ENCODE results near the gene FAM187B. TPM values are rescaled to one million over a fixed set of nuclear protein-coding genes. Genes with fewer than 3 reads are reported as not detected.
A peak's percentile ranks its signal among the peaks of the same experiment; 100 is the strongest.
"Not testable (repeated sequence)": the region's sequence is repeated elsewhere in the genome, so short reads cannot be mapped to it uniquely, and the experiment has no call there.

The FAM187B gene
- polyA plus RNA-seq, 1 donor (not counting 4 experiments of a cell fraction or from before 2014, with no cell fraction given), result not detected

DNA sequence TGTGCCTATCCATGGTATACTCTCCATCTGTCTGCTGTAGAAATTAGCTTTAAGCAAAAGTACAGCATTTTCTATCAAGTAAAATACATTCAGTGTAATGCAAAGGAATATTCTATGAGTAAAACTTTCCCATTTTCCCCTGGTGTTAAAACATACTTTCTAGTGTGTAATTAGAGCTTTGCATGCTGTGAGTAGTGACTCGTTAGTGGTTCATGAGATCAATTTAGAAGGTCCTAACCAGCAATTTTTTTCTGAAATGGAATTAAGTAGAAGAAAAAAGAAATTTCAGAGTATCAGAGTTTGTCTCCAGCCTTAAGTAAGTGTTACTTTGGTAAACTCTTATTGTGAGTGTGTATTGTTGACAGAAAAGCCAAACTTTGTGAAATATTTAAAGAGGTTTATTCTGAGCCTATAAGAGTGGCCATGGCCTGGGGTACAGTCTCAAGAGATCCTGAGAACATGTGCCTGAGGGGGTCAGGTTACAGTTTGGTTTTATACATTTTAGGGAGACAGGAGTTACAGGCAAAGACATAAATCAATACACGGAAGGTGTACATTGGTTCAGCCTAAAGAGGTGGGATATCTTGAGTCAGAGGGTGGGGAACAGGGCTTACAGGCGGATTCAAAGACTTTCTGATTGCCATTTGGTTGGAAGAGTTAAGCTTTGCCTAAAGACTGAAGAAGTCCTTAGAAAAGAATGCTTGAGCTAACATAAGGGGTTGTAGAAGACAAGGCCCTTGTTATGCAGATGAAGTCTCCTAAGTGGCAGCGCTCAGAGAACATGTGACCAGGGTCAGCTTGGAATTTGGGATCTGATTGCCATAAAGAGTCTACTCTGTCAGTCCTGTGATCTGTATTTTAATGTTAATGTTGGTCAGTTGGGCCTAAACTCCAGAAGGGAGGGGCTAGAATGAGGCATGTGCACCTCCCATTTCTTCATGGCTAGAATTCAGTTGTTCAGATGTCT, 25.5 kb downstream of the FAM187B start:
- Histone ChIP-seq H3K4me3 (ENCODE audit: control insufficient read depth in 2 of 3, extremely low read depth in 1 of 3, insufficient read depth in 2 of 3, low read depth in 1 of 3, low read length in 3 of 3) (no peak overlapping the region), H3K4me2 (ENCODE audit: control insufficient read depth, extremely low read depth, insufficient read depth, low read depth, low read length) (no peak overlapping the region), H2AFZ (ENCODE audit: control insufficient read depth, low read length) (no peak overlapping the region), H3K9ac (ENCODE audit: control insufficient read depth, extremely low read depth, insufficient read depth, low read length) (no peak overlapping the region), H3K27me3 (ENCODE audit: control insufficient read depth, extremely low read depth, insufficient read depth, low read length) (no peaks in the 10 kb centered on the region), H3K9me3 (ENCODE audit: control insufficient read depth, low read depth, low read length) (no peaks in the 10 kb centered on the region), H3K9me1 (ENCODE audit: control insufficient read depth, extremely low read depth, insufficient read depth, low read length) (no peaks in the 10 kb centered on the region), H3K36me3 (ENCODE audit: control insufficient read depth in 2 of 2, extremely low read depth in 1 of 2, insufficient read depth in 2 of 2, low read length in 2 of 2) (no peaks in the 10 kb centered on the region), H4K20me1 (ENCODE audit: control insufficient read depth, extremely low read depth, insufficient read depth, low read length) (no peaks in the 10 kb centered on the region), H3K27ac (ENCODE audit: control insufficient read depth, insufficient read depth, low read length) (no peak overlapping the region), H3K79me2 (ENCODE audit: control insufficient read depth, insufficient read depth, low read length) (no peaks in the 10 kb centered on the region), H3K4me1 (ENCODE audit: control insufficient read depth, extremely low read depth, insufficient read depth, low read length) (no peaks in the 10 kb centered on the region)
- FAIRE-seq (no peak), DNase-seq (ENCODE audit: low read depth, low spot score) (no peak)
- TF ChIP-seq EZH2 (IDR thresholded peaks at IDR 0.05; ENCODE audit: low read length), result no peak
- TF ChIP-seq CTCF (optimal IDR thresholded peaks at IDR 0.05 in 1 of 3, IDR thresholded peaks at IDR 0.05 in 1 of 3, conservative IDR thresholded peaks at IDR 0.05 in 1 of 3; ENCODE audit: extremely low read depth in 1 of 3, insufficient read depth in 2 of 3, low read length in 3 of 3), result no peak
- dilution Hi-C loops (cut with MboI; ENCODE audit: extremely low pct_ligation_motif_present, low sequenced_read_pairs), result no loop called here

DNA sequence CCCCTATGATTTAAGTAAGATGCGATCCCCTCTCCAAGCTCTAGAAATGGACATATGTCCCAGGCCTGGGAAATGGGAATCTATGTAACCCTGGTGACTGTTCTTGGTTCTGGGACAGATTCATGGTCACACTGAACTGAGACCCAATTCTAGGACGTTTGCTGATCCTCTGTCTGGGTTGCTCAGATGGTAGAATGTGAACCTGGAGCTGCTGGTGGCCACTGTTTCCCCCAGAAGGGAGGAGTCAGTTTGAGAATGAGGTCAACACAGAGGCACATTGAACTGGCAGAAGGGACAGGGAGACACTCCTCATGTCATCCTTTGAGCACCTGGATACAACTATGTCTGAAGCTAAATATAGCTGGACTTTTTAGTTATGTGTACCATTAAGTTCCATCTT, 29.1 kb downstream of the FAM187B start:
- H4K20me1 ChIP-seq (ENCODE audit: control insufficient read depth, extremely low read depth, insufficient read depth, low read length), result no peaks in the 10 kb centered on the region
- H3K27me3 ChIP-seq (ENCODE audit: control insufficient read depth, extremely low read depth, insufficient read depth, low read length), result no peaks in the 10 kb centered on the region
- H3K9me3 ChIP-seq (ENCODE audit: control insufficient read depth, low read depth, low read length), result no peaks in the 10 kb centered on the region
- DNase-seq (ENCODE audit: low read depth, low spot score) (no peak), FAIRE-seq (no peak)
- H2AFZ ChIP-seq (ENCODE audit: control insufficient read depth, low read length), result no peak overlapping the region
- H3K4me1 ChIP-seq (ENCODE audit: control insufficient read depth, extremely low read depth, insufficient read depth, low read length), result no peaks in the 10 kb centered on the region
- TF ChIP-seq EZH2 (IDR thresholded peaks at IDR 0.05; ENCODE audit: low read length), result no peak
- no peak for TF ChIP-seq CTCF (optimal IDR thresholded peaks at IDR 0.05 in 1 of 3, IDR thresholded peaks at IDR 0.05 in 1 of 3, conservative IDR thresholded peaks at IDR 0.05 in 1 of 3; ENCODE audit: extremely low read depth in 1 of 3, insufficient read depth in 2 of 3, low read length in 3 of 3)
- H3K27ac ChIP-seq (ENCODE audit: control insufficient read depth, insufficient read depth, low read length), result no peak overlapping the region
- no peaks in the 10 kb centered on the region for H3K9me1 ChIP-seq (ENCODE audit: control insufficient read depth, extremely low read depth, insufficient read depth, low read length)
- no peak overlapping the region for H3K9ac ChIP-seq (ENCODE audit: control insufficient read depth, extremely low read depth, insufficient read depth, low read length)
- dilution Hi-C loops (cut with MboI; ENCODE audit: extremely low pct_ligation_motif_present, low sequenced_read_pairs), result no loop called here
- H3K36me3 ChIP-seq (ENCODE audit: control insufficient read depth in 2 of 2, extremely low read depth in 1 of 2, insufficient read depth in 2 of 2, low read length in 2 of 2), result no peaks in the 10 kb centered on the region
- no peak overlapping the region for H3K4me2 ChIP-seq (ENCODE audit: control insufficient read depth, extremely low read depth, insufficient read depth, low read depth, low read length)
- no peaks in the 10 kb centered on the region for H3K79me2 ChIP-seq (ENCODE audit: control insufficient read depth, insufficient read depth, low read length)
- no peak overlapping the region for H3K4me3 ChIP-seq (ENCODE audit: control insufficient read depth in 2 of 3, extremely low read depth in 1 of 3, insufficient read depth in 2 of 3, low read depth in 1 of 3, low read length in 3 of 3)

DNA sequence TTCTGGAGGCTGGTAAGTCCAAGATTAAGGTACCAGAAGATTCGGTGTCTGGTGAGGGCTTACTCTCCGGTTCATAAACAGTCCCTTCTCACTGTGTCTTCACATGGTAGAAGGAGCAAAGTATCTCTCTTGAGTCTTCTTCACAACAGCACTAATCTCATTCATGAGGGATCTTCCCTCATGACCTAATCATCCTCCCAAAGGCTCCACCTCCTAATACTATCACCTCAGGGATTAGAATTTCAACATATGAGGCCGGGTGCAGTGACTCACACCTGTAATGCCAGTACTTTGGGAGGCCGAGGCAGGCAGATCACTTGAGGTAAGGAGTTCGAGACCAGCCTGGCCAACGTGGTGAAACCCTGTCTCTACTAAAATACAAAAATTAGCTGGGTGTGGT, 31.7 kb downstream of the FAM187B start:
- H3K9me3 ChIP-seq (ENCODE audit: control insufficient read depth, low read depth, low read length); dilution Hi-C loops (cut with MboI; ENCODE audit: extremely low pct_ligation_motif_present, low sequenced_read_pairs); H3K9me1 ChIP-seq (ENCODE audit: control insufficient read depth, extremely low read depth, insufficient read depth, low read length); H4K20me1 ChIP-seq (ENCODE audit: control insufficient read depth, extremely low read depth, insufficient read depth, low read length); H3K4me3 ChIP-seq (ENCODE audit: control insufficient read depth in 2 of 3, extremely low read depth in 1 of 3, insufficient read depth in 2 of 3, low read depth in 1 of 3, low read length in 3 of 3); H3K4me1 ChIP-seq (ENCODE audit: control insufficient read depth, extremely low read depth, insufficient read depth, low read length); H2AFZ ChIP-seq (ENCODE audit: control insufficient read depth, low read length); H3K27ac ChIP-seq (ENCODE audit: control insufficient read depth, insufficient read depth, low read length); H3K9ac ChIP-seq (ENCODE audit: control insufficient read depth, extremely low read depth, insufficient read depth, low read length); H3K36me3 ChIP-seq (ENCODE audit: control insufficient read depth in 2 of 2, extremely low read depth in 1 of 2, insufficient read depth in 2 of 2, low read length in 2 of 2); H3K4me2 ChIP-seq (ENCODE audit: control insufficient read depth, extremely low read depth, insufficient read depth, low read depth, low read length); H3K27me3 ChIP-seq (ENCODE audit: control insufficient read depth, extremely low read depth, insufficient read depth, low read length); H3K79me2 ChIP-seq (ENCODE audit: control insufficient read depth, insufficient read depth, low read length): not testable (repeated sequence)
- FAIRE-seq, result peak; percentile 20
- peak; percentile 13 for DNase-seq (ENCODE audit: low read depth, low spot score)
